HepG2 (cell line): ENCODE data around the gene SORL1-AS1.
A peak's percentile ranks its signal among the peaks of the same experiment; 100 is the strongest.

Experiments
- BRCA1 ChIP-seq: sonication (generic); formaldehyde crosslinking; IDR thresholded peaks from 2 replicates; pipeline ENCODE4 v1.4.0; 2020; ENCODE audit warnings: missing genetic modification reagents
- HMGXB3 ChIP-seq: sonication (generic); formaldehyde crosslinking; IDR thresholded peaks from 2 replicates; pipeline ENCODE4 v1.4.0; 2020; ENCODE audit warnings: missing genetic modification reagents, borderline replicate concordance
- HNF4A ChIP-seq: sonication (generic); formaldehyde crosslinking; IDR thresholded peaks from 2 replicates; pipeline ENCODE4 v1.4.0; 2020; ENCODE audit warnings: missing genetic modification reagents
- IRF9 ChIP-seq: sonication (generic); formaldehyde crosslinking; IDR thresholded peaks from 2 replicates; pipeline ENCODE4 v1.8.0; 2022; ENCODE audit warnings: missing genetic modification reagents, mild to moderate bottlenecking, borderline replicate concordance
- KLF9 ChIP-seq: IDR thresholded peaks from 2 replicates; pipeline ENCODE4 v1.6.1; 2016; ENCODE audit warnings: low read depth
- NR2F6 ChIP-seq, 2 experiments: IDR thresholded peaks; 2 replicates each; pipeline ENCODE4 v1.6.1; 2016; ENCODE audit warnings: antibody characterized with exemption in 1 of 2, mild to moderate bottlenecking in 1 of 2
- SAP130 ChIP-seq: IDR thresholded peaks from 2 replicates; pipeline ENCODE4 v1.6.1; 2016; ENCODE audit warnings: low read depth
- ZBTB43 ChIP-seq: sonication (generic); formaldehyde crosslinking; conservative IDR thresholded peaks from 2 replicates; pipeline ENCODE4 v1.4.0; 2020; ENCODE audit warnings: missing genetic modification reagents
- ZFP36L1 ChIP-seq: sonication (generic); formaldehyde crosslinking; IDR thresholded peaks from 2 replicates; pipeline ENCODE4 v1.8.0; 2022; ENCODE audit warnings: mild to moderate bottlenecking, missing genetic modification reagents, moderate library complexity
- ZNF256 ChIP-seq: sonication (generic); formaldehyde crosslinking; conservative IDR thresholded peaks from 2 replicates; pipeline ENCODE4 v1.4.0; 2020; ENCODE audit warnings: missing genetic modification reagents
- ZNF407 ChIP-seq: sonication (generic); formaldehyde crosslinking; IDR thresholded peaks from one replicate; pipeline ENCODE4 v1.5.1; 2020; ENCODE audit warnings: mild to moderate bottlenecking, missing genetic modification reagents; ENCODE audit errors: not compliant biosample characterization
- ZNF703 ChIP-seq: sonication (generic); formaldehyde crosslinking; IDR thresholded peaks from 2 replicates; pipeline ENCODE4 v1.5.1; 2020; ENCODE audit warnings: missing genetic modification reagents, mild to moderate bottlenecking, moderate library complexity, borderline replicate concordance
- ZNF841 ChIP-seq: sonication (generic); formaldehyde crosslinking; IDR thresholded peaks from 2 replicates; pipeline ENCODE4 v1.8.1; 2023; ENCODE audit warnings: missing genetic modification reagents, borderline replicate concordance

The SORL1-AS1 gene

DNA sequence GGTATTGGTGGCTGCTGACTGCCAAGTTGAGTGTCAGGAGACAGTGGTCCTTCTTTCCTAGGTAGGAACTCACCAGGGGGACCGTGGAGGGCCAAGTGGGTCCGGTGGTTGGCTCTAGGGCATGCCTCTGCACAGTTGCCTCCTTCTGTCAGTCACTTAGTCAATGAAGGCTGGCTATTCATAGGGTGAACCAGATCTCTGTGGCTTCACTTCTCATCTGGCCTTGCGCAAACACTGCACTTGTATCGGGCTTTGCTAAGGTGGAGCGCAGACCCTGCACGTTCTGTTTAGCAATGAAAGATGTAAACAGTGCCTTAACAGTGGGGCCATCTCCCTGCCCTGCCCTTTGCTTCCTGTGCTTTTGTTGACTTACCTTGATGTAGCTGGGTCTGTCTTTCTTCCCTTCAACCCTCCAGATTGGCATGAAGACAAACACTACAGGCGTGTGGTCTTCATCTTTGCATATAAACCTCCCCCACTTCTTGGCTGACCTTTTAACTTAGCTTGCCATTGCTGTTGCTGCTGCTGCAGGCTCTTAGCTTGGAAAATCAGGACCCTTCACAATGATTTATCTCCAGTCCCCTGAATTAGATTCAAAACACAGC lies 6.7 kb upstream of the SORL1-AS1 start (continued):
- peak; percentile 67; the same call in 1 of the 2 replicates for TF ChIP-seq HMGXB3 (CRISPR knock-in tag)
- peak; percentile 64; the same call in 1 of the 2 replicates for TF ChIP-seq KLF9 (CRISPR knock-in tag)
- TF ChIP-seq ZBTB43 (CRISPR knock-in tag), result peak; percentile 77; the same call in 1 of the 2 replicates
- peak; percentile 92 for TF ChIP-seq IRF9 (CRISPR knock-in tag)
- TF ChIP-seq ZFP36L1 (CRISPR knock-in tag), result peak; percentile 64; the same call in 1 of the 2 replicates
- peak; percentile 97 for TF ChIP-seq HNF4A (CRISPR knock-in tag)
- peak; percentile 65; the same call in 1 of the 2 replicates for TF ChIP-seq ZNF703
- TF ChIP-seq ZNF256 (CRISPR knock-in tag), result no peak
- peak; percentile 97 for TF ChIP-seq NR2F6 (IDR thresholded peaks at IDR 0.05)
- peak; percentile 99 for TF ChIP-seq NR2F6 (CRISPR knock-in tag; IDR thresholded peaks at IDR 0.05)
- TF ChIP-seq ZNF841, result no peak
- TF ChIP-seq BRCA1 (CRISPR knock-in tag), result no peak; the same call in 1 of the 2 replicates
- peak; percentile 98 for TF ChIP-seq SAP130 (CRISPR knock-in tag)
- peak; percentile 51 for TF ChIP-seq ZNF407 (CRISPR knock-in tag)
